NB4 (cell line): ENCODE measurements around the gene MICAL3.

ENCODE experiments used
- POLR2A ChIP-seq: IDR thresholded peaks from 2 replicates; pipeline ENCODE4 v1.6.1; 2011; ENCODE audit warnings: mild to moderate bottlenecking; ENCODE audit not compliant: insufficient read length; ENCODE audit errors: extremely low read depth
- TF ChIP-seq, protein P1 (sequence below): IDR thresholded peaks from one replicate; pipeline ENCODE4 v1.5.1; 2012; ENCODE audit warnings: low read depth, low read length

DNA sequence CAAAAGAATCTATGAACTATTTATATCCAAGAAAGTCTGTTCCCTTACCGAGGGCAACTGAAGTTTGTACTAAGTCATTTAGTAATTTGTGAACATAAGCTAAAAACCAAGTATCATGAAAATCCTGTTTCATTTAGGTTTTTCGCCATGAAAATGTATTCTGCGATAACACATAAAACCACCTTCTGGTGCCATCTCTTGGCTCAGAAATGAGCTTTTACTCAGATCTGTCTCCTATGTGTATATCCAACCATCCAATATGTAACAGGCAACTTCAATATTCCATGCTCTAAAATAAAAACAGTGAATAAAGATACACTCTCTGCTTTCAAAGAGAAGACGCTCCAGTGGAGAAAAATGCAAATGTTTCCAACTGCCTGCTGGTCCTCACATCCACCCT, 132.0 kb downstream of the MICAL3 start:
- TF ChIP-seq, protein P1, sequence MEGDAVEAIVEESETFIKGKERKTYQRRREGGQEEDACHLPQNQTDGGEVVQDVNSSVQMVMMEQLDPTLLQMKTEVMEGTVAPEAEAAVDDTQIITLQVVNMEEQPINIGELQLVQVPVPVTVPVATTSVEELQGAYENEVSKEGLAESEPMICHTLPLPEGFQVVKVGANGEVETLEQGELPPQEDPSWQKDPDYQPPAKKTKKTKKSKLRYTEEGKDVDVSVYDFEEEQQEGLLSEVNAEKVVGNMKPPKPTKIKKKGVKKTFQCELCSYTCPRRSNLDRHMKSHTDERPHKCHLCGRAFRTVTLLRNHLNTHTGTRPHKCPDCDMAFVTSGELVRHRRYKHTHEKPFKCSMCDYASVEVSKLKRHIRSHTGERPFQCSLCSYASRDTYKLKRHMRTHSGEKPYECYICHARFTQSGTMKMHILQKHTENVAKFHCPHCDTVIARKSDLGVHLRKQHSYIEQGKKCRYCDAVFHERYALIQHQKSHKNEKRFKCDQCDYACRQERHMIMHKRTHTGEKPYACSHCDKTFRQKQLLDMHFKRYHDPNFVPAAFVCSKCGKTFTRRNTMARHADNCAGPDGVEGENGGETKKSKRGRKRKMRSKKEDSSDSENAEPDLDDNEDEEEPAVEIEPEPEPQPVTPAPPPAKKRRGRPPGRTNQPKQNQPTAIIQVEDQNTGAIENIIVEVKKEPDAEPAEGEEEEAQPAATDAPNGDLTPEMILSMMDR = no peak
- TF ChIP-seq POLR2A = no peak
